Esophagus muscularis mucosa (tissue), 4 donors: ENCODE data around the gene TBCC.
"Not testable (repeated sequence)": the region's sequence is repeated elsewhere in the genome, so short reads cannot be mapped to it uniquely, and the experiment has no call there.

Source experiments
- EP300 ChIP-seq: sonication (generic); formaldehyde crosslinking; IDR thresholded peaks from one replicate; pipeline ENCODE4 v1.6.1; 2017; ENCODE audit warnings: antibody characterized with exemption
- POLR2AphosphoS5 ChIP-seq, 2 donors: sonication (generic); formaldehyde crosslinking; IDR thresholded peaks; one replicate each; pipeline ENCODE4 v1.6.1; 2017; ENCODE audit warnings: antibody characterized with exemption in 2 of 2
- TF ChIP-seq, protein P1 (sequence below), 3 experiments: fragments of 200-600 bp in 2 of 3; fragments of 450-650 bp in 1 of 3; sonication (generic) in 2 of 3; IDR thresholded peaks; one replicate each; pipeline ENCODE4 v1.5.1; 2017 to 2019; ENCODE audit warnings: antibody characterized with exemption in 3 of 3, mild to moderate bottlenecking in 2 of 3, moderate library complexity in 1 of 3

DNA sequence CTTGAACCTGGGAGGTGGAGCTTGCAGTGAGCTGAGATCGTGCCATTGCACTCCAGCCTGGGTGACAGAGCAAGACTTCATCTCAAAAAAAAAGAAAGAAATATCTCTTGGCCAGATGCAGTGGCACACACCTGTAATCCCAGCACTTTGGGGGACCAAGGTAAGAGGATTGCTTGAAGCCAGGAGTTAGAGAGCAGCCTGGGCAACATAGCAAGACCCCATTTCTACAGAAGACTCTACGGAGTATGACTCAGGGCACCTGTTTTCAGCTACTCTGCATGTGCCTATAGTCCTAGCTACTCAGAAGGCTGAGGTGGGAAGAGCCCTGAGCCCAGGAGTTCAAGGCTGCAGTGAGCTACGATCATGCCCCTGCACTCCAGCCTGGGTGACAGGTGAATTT, 43.1 kb downstream of the TBCC start:
- TF ChIP-seq, protein P1, sequence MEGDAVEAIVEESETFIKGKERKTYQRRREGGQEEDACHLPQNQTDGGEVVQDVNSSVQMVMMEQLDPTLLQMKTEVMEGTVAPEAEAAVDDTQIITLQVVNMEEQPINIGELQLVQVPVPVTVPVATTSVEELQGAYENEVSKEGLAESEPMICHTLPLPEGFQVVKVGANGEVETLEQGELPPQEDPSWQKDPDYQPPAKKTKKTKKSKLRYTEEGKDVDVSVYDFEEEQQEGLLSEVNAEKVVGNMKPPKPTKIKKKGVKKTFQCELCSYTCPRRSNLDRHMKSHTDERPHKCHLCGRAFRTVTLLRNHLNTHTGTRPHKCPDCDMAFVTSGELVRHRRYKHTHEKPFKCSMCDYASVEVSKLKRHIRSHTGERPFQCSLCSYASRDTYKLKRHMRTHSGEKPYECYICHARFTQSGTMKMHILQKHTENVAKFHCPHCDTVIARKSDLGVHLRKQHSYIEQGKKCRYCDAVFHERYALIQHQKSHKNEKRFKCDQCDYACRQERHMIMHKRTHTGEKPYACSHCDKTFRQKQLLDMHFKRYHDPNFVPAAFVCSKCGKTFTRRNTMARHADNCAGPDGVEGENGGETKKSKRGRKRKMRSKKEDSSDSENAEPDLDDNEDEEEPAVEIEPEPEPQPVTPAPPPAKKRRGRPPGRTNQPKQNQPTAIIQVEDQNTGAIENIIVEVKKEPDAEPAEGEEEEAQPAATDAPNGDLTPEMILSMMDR (IDR thresholded peaks at IDR 0.05) = not testable (repeated sequence)
- not testable (repeated sequence) for TF ChIP-seq POLR2AphosphoS5 (IDR thresholded peaks at IDR 0.05); EP300
